GM13976 (cell line): ENCODE data around the gene ZNF469.
A peak's percentile ranks its signal among the peaks of the same experiment; 100 is the strongest.

Experiments used
- DNase-seq: peaks from one replicate; pipeline ENCODE4 v3.0.0; 2012; ENCODE audit warnings: low spot score
- in situ Hi-C: fragments of 300-500 bp; cut with MboI; formaldehyde crosslinking; loops from one replicate; pipeline ENCODE4 v1.12.0; 2022; ENCODE audit warnings: low sequenced_read_pairs, mixed read lengths, inconsistent platforms; ENCODE audit not compliant: unreplicated experiment
- TF ChIP-seq, protein P1 (sequence below): IDR thresholded peaks from 2 replicates; pipeline ENCODE4 v1.5.1; 2012; ENCODE audit warnings: borderline replicate concordance, mild to moderate bottlenecking; ENCODE audit not compliant: insufficient read depth; ENCODE audit errors: extremely low read depth, missing control alignments, control extremely low read depth

ZNF469 gene

GRCh38 chr16:88343271-88343791 is 39.4 kb upstream of the ZNF469 start:
- in situ Hi-C loops: no loop called here
- TF ChIP-seq, protein P1, sequence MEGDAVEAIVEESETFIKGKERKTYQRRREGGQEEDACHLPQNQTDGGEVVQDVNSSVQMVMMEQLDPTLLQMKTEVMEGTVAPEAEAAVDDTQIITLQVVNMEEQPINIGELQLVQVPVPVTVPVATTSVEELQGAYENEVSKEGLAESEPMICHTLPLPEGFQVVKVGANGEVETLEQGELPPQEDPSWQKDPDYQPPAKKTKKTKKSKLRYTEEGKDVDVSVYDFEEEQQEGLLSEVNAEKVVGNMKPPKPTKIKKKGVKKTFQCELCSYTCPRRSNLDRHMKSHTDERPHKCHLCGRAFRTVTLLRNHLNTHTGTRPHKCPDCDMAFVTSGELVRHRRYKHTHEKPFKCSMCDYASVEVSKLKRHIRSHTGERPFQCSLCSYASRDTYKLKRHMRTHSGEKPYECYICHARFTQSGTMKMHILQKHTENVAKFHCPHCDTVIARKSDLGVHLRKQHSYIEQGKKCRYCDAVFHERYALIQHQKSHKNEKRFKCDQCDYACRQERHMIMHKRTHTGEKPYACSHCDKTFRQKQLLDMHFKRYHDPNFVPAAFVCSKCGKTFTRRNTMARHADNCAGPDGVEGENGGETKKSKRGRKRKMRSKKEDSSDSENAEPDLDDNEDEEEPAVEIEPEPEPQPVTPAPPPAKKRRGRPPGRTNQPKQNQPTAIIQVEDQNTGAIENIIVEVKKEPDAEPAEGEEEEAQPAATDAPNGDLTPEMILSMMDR: no peak
- no peak for DNase-seq

- TF ChIP-seq, protein P1: no peak
- in situ Hi-C loops: no loop called here
- no peak for DNase-seq
Measured at GRCh38 chr16:88344411-88345030, 38.2 kb upstream of the ZNF469 start.

- TF ChIP-seq, protein P1: no peak
- in situ Hi-C loops: no loop called here
- DNase-seq: no peak
Measured at GRCh38 chr16:88345031-88345720, 37.6 kb upstream of the ZNF469 start.

DNA sequence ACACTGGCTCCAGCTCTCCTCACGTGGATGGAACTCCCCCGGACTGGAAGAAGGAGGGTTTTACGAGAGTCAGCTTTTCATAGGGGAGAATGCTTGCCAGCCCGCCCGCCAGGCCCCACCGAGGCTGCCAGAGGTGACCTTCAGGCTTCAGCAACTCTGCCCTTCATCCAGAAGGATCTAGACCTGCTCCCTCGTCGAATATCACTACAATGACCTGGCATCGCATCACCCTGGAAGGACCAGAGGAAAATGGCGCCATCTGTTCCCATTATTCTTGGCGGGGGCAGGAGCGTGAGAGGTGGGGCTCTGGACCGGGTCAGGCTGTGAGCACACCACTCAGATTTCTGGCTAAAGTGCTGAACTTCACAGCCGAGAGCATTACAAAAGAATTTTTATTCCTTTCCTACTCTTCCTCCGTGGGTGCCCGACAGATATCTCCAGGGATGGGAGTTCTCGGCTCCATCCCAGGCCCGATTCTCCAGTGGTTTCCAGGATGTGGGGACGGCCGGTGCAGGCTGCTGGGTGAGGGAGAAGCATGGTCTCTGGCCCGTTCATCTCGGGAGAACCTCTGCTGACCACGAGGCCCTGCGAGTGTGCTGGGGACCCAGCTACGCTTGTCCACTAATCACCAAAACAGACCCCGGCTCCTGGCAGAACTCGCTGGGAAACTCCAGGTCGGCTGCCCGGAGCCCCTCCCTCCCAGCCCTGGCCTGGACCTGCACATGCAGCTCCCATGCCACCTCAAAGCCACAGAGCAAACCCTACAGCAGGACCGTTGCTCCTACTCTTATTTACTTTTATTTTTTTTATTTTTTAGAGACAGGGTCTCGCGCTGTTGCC is 36.8 kb upstream of the ZNF469 start:
- TF ChIP-seq, protein P1: no peak
- no peak for DNase-seq
- in situ Hi-C loops: no loop called here

DNA sequence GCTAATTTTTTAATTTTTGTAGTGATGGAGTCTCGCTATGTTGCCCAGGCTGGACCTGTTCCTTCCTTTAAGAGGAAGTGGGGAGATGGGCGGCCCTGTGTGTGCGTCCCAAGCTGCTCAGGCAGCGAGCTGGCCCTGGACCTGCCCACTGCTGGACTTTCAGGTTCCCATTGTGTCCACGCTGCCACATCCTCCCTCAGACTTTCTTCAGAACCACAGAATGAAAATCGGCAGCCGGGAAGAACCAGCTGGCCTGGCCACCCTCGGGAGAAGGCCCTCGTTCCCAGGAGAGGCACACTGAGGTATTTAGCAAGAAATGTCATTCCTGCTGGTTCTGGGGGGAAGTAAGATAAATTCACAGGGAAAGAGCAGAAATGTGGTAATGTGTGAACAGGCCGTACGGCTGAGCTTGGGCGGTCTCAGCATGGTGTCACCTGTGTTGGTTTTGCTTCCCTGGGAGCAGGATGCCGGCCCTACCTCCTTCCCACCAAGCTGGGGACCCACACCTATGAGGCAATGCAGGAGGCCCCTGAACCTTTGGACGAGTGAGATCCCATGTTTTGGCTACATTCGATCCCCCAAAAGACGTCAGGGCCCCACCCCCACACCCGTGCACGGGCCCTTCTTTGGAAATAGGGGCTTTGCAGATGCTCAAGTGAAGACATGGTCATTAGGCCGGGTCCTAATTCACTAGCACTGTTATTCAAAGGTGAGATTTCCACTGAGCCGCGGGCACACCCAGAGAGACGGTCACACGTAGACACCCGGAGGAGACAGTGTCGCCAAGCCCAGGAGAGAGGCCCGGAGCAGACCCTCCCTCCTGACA is 35.9 kb upstream of the ZNF469 start:
- in situ Hi-C loops: no loop called here
- DNase-seq: no peak
- TF ChIP-seq, protein P1: no peak

DNA sequence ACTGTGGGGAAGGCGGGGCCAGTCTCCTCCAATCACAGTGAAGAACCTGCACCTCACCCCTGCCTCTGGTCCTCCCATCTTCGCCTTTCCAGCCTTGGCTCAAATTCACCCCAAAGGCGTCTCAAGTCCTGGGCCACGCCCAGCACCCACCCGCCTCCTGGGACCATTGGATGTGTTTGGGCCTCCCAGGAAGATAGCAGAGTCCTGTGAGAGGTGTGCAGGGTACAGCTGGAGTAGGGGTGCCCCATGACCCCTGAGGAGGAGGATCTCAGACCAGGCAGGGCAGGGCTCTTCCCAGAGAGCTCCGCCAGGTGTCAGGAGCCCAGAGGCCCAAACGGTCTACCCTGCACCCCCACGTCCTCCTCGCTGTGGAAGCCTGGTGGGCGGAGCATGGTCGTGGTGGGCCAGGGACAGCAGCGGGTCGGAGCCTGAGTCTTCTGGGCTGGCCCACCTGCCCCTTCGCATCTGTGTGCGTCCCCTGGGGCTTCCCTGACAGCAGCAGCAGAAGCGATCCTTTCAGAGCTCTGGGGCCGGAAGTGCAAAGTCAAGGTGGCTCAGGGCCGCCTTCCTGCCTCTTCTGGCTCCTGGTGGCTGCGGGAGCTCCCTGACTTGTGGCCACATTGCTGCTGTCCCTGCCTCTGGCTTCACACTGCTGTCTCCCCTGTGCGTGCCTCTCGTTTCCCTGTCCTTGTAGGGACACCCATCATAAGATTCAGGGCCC is 34.9 kb upstream of the ZNF469 start:
- in situ Hi-C loops: no loop called here

More for the DNA sequence above, 34.9 kb upstream of the ZNF469 start:
- peak; percentile 78 for DNase-seq
- TF ChIP-seq, protein P1: no peak
